Measurements from ENCODE around the gene MEIS2.

GRCh38 chr15:37131621-37132020 is 31.3 kb upstream of the MEIS2 start:
- TF ChIP-seq CTCF (conservative IDR thresholded peaks at IDR 0.05 in 1 of 2, IDR thresholded peaks at IDR 0.05 in 1 of 2; ENCODE audit: extremely low read depth in 1 of 2, insufficient read depth in 1 of 2, low read depth in 1 of 2, low read length in 2 of 2) (no peak), EZH2 (IDR thresholded peaks at IDR 0.05; ENCODE audit: borderline replicate concordance, low read length) (no peak)
